Measurements from ENCODE around the gene C22orf39.

DNA sequence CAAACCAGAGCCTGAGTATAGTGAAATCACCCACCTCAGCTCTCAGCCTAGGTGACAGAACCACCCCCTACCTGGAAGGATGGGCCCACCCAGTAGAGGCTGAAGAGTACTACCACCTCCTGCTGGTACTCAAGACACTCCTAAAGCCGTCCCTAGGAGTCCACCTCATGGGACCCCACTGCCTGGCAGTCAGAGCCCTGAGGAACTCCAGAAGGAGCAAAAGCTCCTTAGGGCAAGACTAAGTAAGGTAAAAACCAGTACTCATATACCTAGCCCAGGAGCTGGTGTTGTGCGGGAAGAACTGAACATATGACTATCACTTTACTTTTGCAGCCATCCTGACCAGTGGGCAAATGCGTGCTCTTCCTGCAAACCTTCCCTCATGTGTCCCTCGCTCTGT lies 52.2 kb downstream of the C22orf39 start:
- TF ChIP-seq GATA2 (IDR thresholded peaks at IDR 0.05; ENCODE audit: low read depth, low read length) (no peak), GATA3 (IDR thresholded peaks at IDR 0.05; ENCODE audit: low read depth, low read length) (no peak)
